Progenitor cell of endocrine pancreas (in vitro differentiated cells): ENCODE results near the gene ZNF784. TPM values are rescaled to one million over a fixed set of nuclear protein-coding genes. Genes with fewer than 3 reads are reported as not detected.
"Not testable (repeated sequence)": the region's sequence is repeated elsewhere in the genome, so short reads cannot be mapped to it uniquely, and the experiment has no call there.

Experiments
- DNase-seq: peaks from one replicate; pipeline ENCODE4 v3.0.0; 2021; ENCODE audit warnings: low spot score; ENCODE audit not compliant: unreplicated experiment
- H3K27ac Mint-ChIP-seq: 2 replicates; pipeline ENCODE4 v1.8.0; 2021; ENCODE audit warnings: mild to moderate bottlenecking, moderate library complexity, mixed read lengths
- H3K27me3 Mint-ChIP-seq: 2 replicates; pipeline ENCODE4 v1.8.0; 2021; ENCODE audit warnings: mixed read lengths
- H3K36me3 Mint-ChIP-seq: 2 replicates; pipeline ENCODE4 v1.8.0; 2022; ENCODE audit warnings: mixed read lengths; ENCODE audit not compliant: insufficient read depth
- H3K4me1 Mint-ChIP-seq: 2 replicates; pipeline ENCODE4 v1.8.0; 2021; ENCODE audit warnings: low read depth, mixed read lengths
- H3K4me3 Mint-ChIP-seq: 2 replicates; pipeline ENCODE4 v1.8.0; 2021; ENCODE audit warnings: low read depth, mild to moderate bottlenecking, moderate library complexity, mixed read lengths
- H3K9me3 Mint-ChIP-seq: 2 replicates; pipeline ENCODE4 v1.8.0; 2021; ENCODE audit warnings: low read depth, mixed read lengths
- total RNA-seq: library from RNA; stranded (reverse); gene quantifications from 2 replicates; pipeline ENCODE4 v1.2.1, GENCODE V29; 2021
- TF ChIP-seq, protein P1 (sequence below): fragments of 200-600 bp; sonication (generic); IDR thresholded peaks from one replicate; pipeline ENCODE4 v1.5.0; 2021; ENCODE audit warnings: antibody characterized with exemption, mild to moderate bottlenecking; ENCODE audit not compliant: unreplicated experiment

Gene ZNF784
- total RNA-seq, 1 donor from 2014 or later, result 15.3 TPM

GRCh38 chr19:55579766-55580621 is 44.4 kb downstream of the ZNF784 start:
- H3K36me3 Mint-ChIP-seq, result peaks cover 17% of the 10 kb centered on the region
- TF ChIP-seq, protein P1, sequence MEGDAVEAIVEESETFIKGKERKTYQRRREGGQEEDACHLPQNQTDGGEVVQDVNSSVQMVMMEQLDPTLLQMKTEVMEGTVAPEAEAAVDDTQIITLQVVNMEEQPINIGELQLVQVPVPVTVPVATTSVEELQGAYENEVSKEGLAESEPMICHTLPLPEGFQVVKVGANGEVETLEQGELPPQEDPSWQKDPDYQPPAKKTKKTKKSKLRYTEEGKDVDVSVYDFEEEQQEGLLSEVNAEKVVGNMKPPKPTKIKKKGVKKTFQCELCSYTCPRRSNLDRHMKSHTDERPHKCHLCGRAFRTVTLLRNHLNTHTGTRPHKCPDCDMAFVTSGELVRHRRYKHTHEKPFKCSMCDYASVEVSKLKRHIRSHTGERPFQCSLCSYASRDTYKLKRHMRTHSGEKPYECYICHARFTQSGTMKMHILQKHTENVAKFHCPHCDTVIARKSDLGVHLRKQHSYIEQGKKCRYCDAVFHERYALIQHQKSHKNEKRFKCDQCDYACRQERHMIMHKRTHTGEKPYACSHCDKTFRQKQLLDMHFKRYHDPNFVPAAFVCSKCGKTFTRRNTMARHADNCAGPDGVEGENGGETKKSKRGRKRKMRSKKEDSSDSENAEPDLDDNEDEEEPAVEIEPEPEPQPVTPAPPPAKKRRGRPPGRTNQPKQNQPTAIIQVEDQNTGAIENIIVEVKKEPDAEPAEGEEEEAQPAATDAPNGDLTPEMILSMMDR, result no peak
- H3K4me1 Mint-ChIP-seq, result peaks cover 20% of the 10 kb centered on the region
- H3K27me3 Mint-ChIP-seq, result no peaks in the 10 kb centered on the region
- H3K4me3 Mint-ChIP-seq, result peak overlapping the region; percentile 92
- H3K27ac Mint-ChIP-seq, result peak overlapping the region; percentile 87
- H3K9me3 Mint-ChIP-seq, result no peaks in the 10 kb centered on the region
- no peak for DNase-seq

GRCh38 chr19:55578761-55579747 is 45.3 kb downstream of the ZNF784 start:
- TF ChIP-seq, protein P1, result no peak
- H3K4me3 Mint-ChIP-seq, result peak overlapping the region; percentile 92
- H3K27ac Mint-ChIP-seq, result peak overlapping the region; percentile 87
- DNase-seq, result no peak
- peaks cover 17% of the 10 kb centered on the region for H3K36me3 Mint-ChIP-seq
- no peaks in the 10 kb centered on the region for H3K27me3 Mint-ChIP-seq
- H3K4me1 Mint-ChIP-seq, result peaks cover 20% of the 10 kb centered on the region
- H3K9me3 Mint-ChIP-seq, result no peaks in the 10 kb centered on the region

- H3K27ac Mint-ChIP-seq, result no peak overlapping the region
- no peaks in the 10 kb centered on the region for H3K27me3 Mint-ChIP-seq
- no peaks in the 10 kb centered on the region for H3K9me3 Mint-ChIP-seq
- TF ChIP-seq, protein P1, result no peak
- H3K4me1 Mint-ChIP-seq, result peaks cover 20% of the 10 kb centered on the region
- no peak for DNase-seq
- peaks cover 17% of the 10 kb centered on the region for H3K36me3 Mint-ChIP-seq
- no peak overlapping the region for H3K4me3 Mint-ChIP-seq
These were observed 46.2 kb downstream of the ZNF784 start for GRCh38 chr19:55578031-55578760.

- DNase-seq, result no peak
- TF ChIP-seq, protein P1, result no peak
- Mint-ChIP-seq H3K27ac (peak overlapping the region; percentile 84), H3K36me3 (peaks cover 17% of the 10 kb centered on the region), H3K9me3 (no peaks in the 10 kb centered on the region), H3K4me3 (peak overlapping the region; percentile 55), H3K4me1 (peaks cover 15% of the 10 kb centered on the region), H3K27me3 (no peaks in the 10 kb centered on the region)
These were observed 47.6 kb downstream of the ZNF784 start for GRCh38 chr19:55576746-55577145.

DNA sequence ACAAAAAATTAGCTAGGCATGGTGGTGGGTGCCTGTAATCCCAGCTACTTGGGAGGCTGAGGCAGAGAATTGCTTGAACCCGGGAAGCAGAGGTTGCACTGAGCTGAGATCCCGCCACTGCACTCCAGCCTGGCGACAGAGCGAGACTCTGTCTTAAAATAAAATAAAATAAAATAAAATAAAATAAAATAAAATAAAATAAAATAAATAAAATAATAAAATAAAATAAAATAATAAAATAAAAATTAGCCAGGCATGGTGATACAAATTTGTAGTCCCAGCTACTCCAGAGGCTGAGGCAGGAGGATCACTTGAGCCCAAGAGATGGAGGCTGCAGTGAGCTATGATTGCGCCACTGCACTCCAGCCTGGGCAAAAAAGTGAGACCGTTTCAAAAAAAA is 50.4 kb downstream of the ZNF784 start:
- H3K4me1 Mint-ChIP-seq, DNase-seq, H3K27ac Mint-ChIP-seq: not testable (repeated sequence)

More for the DNA sequence above, 50.4 kb downstream of the ZNF784 start:
- H3K36me3 Mint-ChIP-seq, result peaks cover 13% of the 10 kb centered on the region
- H3K27me3 Mint-ChIP-seq, H3K9me3 Mint-ChIP-seq, H3K4me3 Mint-ChIP-seq: not testable (repeated sequence)

Other genes starting within 250 kb of the ZNF784 start
- gene TMEM190, start 247.7 kb downstream of the ZNF784 start, total RNA-seq, result 2.3 and 4.3 TPM in 2 replicates
- 5.0 and 5.6 TPM in 2 replicates for gene TMEM238, start 240.3 kb downstream of the ZNF784 start, total RNA-seq
- gene RPL28, start 238.6 kb downstream of the ZNF784 start, total RNA-seq, result 1,450 and 1,547 TPM in 2 replicates
- gene UBE2S, start 216.8 kb downstream of the ZNF784 start, total RNA-seq, result 69.9 and 77.2 TPM in 2 replicates
- 0.10 TPM in 1 of 2 replicates, not detected in the other for gene SHISA7, start 181.3 kb downstream of the ZNF784 start, total RNA-seq
- gene ISOC2, start 162.9 kb downstream of the ZNF784 start, total RNA-seq, result 36.3 and 36.6 TPM in 2 replicates
- not detected in 2 replicates for gene C19orf85, start 159.8 kb downstream of the ZNF784 start, total RNA-seq
- 12.9 and 16.8 TPM in 2 replicates for gene ZNF628, start 147.9 kb downstream of the ZNF784 start, total RNA-seq
- 62.6 and 69.7 TPM in 2 replicates for gene NAT14, start 139.4 kb downstream of the ZNF784 start, total RNA-seq
- gene SSC5D, start 136.1 kb downstream of the ZNF784 start, total RNA-seq, result 1.1 and 1.6 TPM in 2 replicates
- gene SBK2, start 87.4 kb downstream of the ZNF784 start, total RNA-seq, result 1.9 and 2.3 TPM in 2 replicates
- 0.64 TPM in 1 of 2 replicates, not detected in the other for gene SBK3, start 79.0 kb downstream of the ZNF784 start, total RNA-seq
- 26.6 and 29.1 TPM in 2 replicates for gene ZNF579, start 43.7 kb downstream of the ZNF784 start, total RNA-seq
- gene FIZ1, start 25.0 kb downstream of the ZNF784 start, total RNA-seq, result 35.5 and 39.0 TPM in 2 replicates
- 7.9 and 8.5 TPM in 2 replicates for gene ZNF524, start 24.3 kb downstream of the ZNF784 start, total RNA-seq
- gene ZNF865, start 18.9 kb downstream of the ZNF784 start, total RNA-seq, result 19.0 and 19.9 TPM in 2 replicates
- 45.9 and 46.2 TPM in 2 replicates for gene ZNF580, start 16.4 kb upstream of the ZNF784 start, total RNA-seq
- gene ZNF581, start 19.1 kb upstream of the ZNF784 start, total RNA-seq, result 38.8 and 40.1 TPM in 2 replicates
- gene CCDC106, start 23.6 kb upstream of the ZNF784 start, total RNA-seq, result 23.0 and 23.9 TPM in 2 replicates
- 275 and 281 TPM in 2 replicates for gene U2AF2, start 30.5 kb upstream of the ZNF784 start, total RNA-seq
- 115 and 118 TPM in 2 replicates for gene EPN1, start 50.7 kb upstream of the ZNF784 start, total RNA-seq
- not detected in 2 replicates for gene NLRP9, start 113.8 kb upstream of the ZNF784 start, total RNA-seq
- gene RFPL4A, start 134.5 kb upstream of the ZNF784 start, total RNA-seq, result not detected in 2 replicates
- not detected in 2 replicates for gene RFPL4AL1, start 144.6 kb upstream of the ZNF784 start, total RNA-seq
- not detected in 2 replicates for gene NLRP11, start 207.4 kb upstream of the ZNF784 start, total RNA-seq
- not detected in 2 replicates for gene NLRP4, start 212.0 kb upstream of the ZNF784 start, total RNA-seq